Stomach smooth muscle (tissue), 2 donors: ENCODE measurements around the gene MDFIC.

Experiments used
- H3K27ac ChIP-seq: one replicate; pipeline ENCODE4 v1.7.0; 2013; ENCODE audit warnings: mild to moderate bottlenecking, low read length, inconsistent platforms
- H3K27me3 ChIP-seq, 2 donors: one replicate each; pipeline ENCODE4 v1.7.0; 2013; ENCODE audit warnings: low read length in 2 of 2; ENCODE audit not compliant: insufficient read depth in 2 of 2, control insufficient read depth in 1 of 2
- H3K36me3 ChIP-seq, 2 donors: one replicate each; pipeline ENCODE4 v1.7.0; 2013; ENCODE audit warnings: low read length in 2 of 2; ENCODE audit not compliant: control insufficient read depth in 2 of 2, insufficient read depth in 2 of 2
- H3K4me1 ChIP-seq: one replicate; pipeline ENCODE4 v1.7.0; 2013; ENCODE audit warnings: low read length; ENCODE audit not compliant: control insufficient read depth, insufficient read depth
- H3K4me3 ChIP-seq, 2 donors: one replicate each; pipeline ENCODE4 v1.7.0; 2013; ENCODE audit warnings: low read length in 2 of 2
- H3K9ac ChIP-seq, 2 donors: one replicate each; pipeline ENCODE4 v1.7.0; 2013; ENCODE audit warnings: low read length in 2 of 2, mild to moderate bottlenecking in 1 of 2
- H3K9me3 ChIP-seq, 2 donors: one replicate each; pipeline ENCODE4 v1.7.0; 2013; ENCODE audit warnings: low read length in 2 of 2; ENCODE audit not compliant: control insufficient read depth in 2 of 2
- donor health status: healthy.
- donor health status: Pancreatic carcinoma.

Gene MDFIC

GRCh38 chr7:114925434-114925833, 3.5 kb downstream of the MDFIC start:
- Histone ChIP-seq H3K9me3 (no peaks in the 10 kb centered on the region), H3K27ac (no peak overlapping the region), H3K27me3 (no peaks in the 10 kb centered on the region), H3K4me1 (peaks cover 10% of the 10 kb centered on the region), H3K4me3 (peak overlapping the region in 1 of 2 donors; percentile 34), H3K36me3 (no peaks in the 10 kb centered on the region), H3K9ac (peak overlapping the region in 1 of 2 donors; percentile 7)

GRCh38 chr7:114928060-114928459, 6.2 kb downstream of the MDFIC start:
- H3K9me3 ChIP-seq = no peaks in the 10 kb centered on the region
- H3K27ac ChIP-seq = no peak overlapping the region
- H3K4me1 ChIP-seq = peaks cover 10% of the 10 kb centered on the region
- H3K36me3 ChIP-seq = no peaks in the 10 kb centered on the region
- H3K4me3 ChIP-seq = no peak overlapping the region
- H3K9ac ChIP-seq = no peak overlapping the region
- H3K27me3 ChIP-seq = no peaks in the 10 kb centered on the region

GRCh38 chr7:114929570-114929969, 7.7 kb downstream of the MDFIC start:
- no peak overlapping the region for H3K9ac ChIP-seq
- H3K4me3 ChIP-seq = no peak overlapping the region
- no peaks in the 10 kb centered on the region for H3K36me3 ChIP-seq
- no peaks in the 10 kb centered on the region for H3K4me1 ChIP-seq
- no peak overlapping the region for H3K27ac ChIP-seq
- H3K9me3 ChIP-seq = no peaks in the 10 kb centered on the region
- no peaks in the 10 kb centered on the region for H3K27me3 ChIP-seq

GRCh38 chr7:114930107-114930661, 8.3 kb downstream of the MDFIC start:
- Histone ChIP-seq H3K36me3 (no peaks in the 10 kb centered on the region), H3K4me3 (no peak overlapping the region), H3K4me1 (no peaks in the 10 kb centered on the region), H3K9ac (no peak overlapping the region), H3K27ac (no peak overlapping the region), H3K9me3 (no peaks in the 10 kb centered on the region), H3K27me3 (no peaks in the 10 kb centered on the region)

- H3K4me3 ChIP-seq = no peak overlapping the region
- H3K4me1 ChIP-seq = no peaks in the 10 kb centered on the region
- no peak overlapping the region for H3K9ac ChIP-seq
- no peak overlapping the region for H3K27ac ChIP-seq
- no peaks in the 10 kb centered on the region for H3K9me3 ChIP-seq
- no peaks in the 10 kb centered on the region for H3K36me3 ChIP-seq
- no peaks in the 10 kb centered on the region for H3K27me3 ChIP-seq
These were observed 9.1 kb downstream of the MDFIC start for GRCh38 chr7:114930829-114931655.

- no peak overlapping the region for H3K9ac ChIP-seq
These were observed 9.7 kb downstream of the MDFIC start for GRCh38 chr7:114931656-114932011.

GRCh38 chr7:114932991-114933390, 11.1 kb downstream of the MDFIC start:
- H3K27me3 ChIP-seq = no peaks in the 10 kb centered on the region
- no peak overlapping the region for H3K9ac ChIP-seq
- H3K27ac ChIP-seq = no peak overlapping the region
- H3K9me3 ChIP-seq = no peaks in the 10 kb centered on the region
- H3K4me3 ChIP-seq = no peak overlapping the region
- H3K36me3 ChIP-seq = no peaks in the 10 kb centered on the region
- no peaks in the 10 kb centered on the region for H3K4me1 ChIP-seq

More at GRCh38 chr7:114931656-114932011, 9.7 kb downstream of the MDFIC start:
- no peaks in the 10 kb centered on the region for H3K36me3 ChIP-seq
- no peak overlapping the region for H3K4me3 ChIP-seq
- no peaks in the 10 kb centered on the region for H3K9me3 ChIP-seq
- H3K27ac ChIP-seq = no peak overlapping the region
- no peaks in the 10 kb centered on the region for H3K27me3 ChIP-seq
- H3K4me1 ChIP-seq = no peaks in the 10 kb centered on the region

- Histone ChIP-seq H3K4me1 (no peaks in the 10 kb centered on the region), H3K27me3 (no peaks in the 10 kb centered on the region), H3K36me3 (no peaks in the 10 kb centered on the region), H3K9me3 (no peaks in the 10 kb centered on the region), H3K4me3 (no peak overlapping the region), H3K9ac (no peak overlapping the region), H3K27ac (no peak overlapping the region)
These were observed 11.8 kb downstream of the MDFIC start for GRCh38 chr7:114933658-114934057.

- Histone ChIP-seq H3K36me3 (no peaks in the 10 kb centered on the region), H3K4me1 (no peaks in the 10 kb centered on the region), H3K27ac (no peak overlapping the region)
These were observed 12.2 kb downstream of the MDFIC start for GRCh38 chr7:114934086-114934485.

GRCh38 chr7:114934713-114935112, 12.8 kb downstream of the MDFIC start:
- H3K27me3 ChIP-seq = no peaks in the 10 kb centered on the region
- no peak overlapping the region for H3K27ac ChIP-seq
- H3K4me1 ChIP-seq = no peaks in the 10 kb centered on the region
- H3K4me3 ChIP-seq = no peak overlapping the region
- H3K9me3 ChIP-seq = no peaks in the 10 kb centered on the region
- H3K36me3 ChIP-seq = no peaks in the 10 kb centered on the region
- H3K9ac ChIP-seq = no peak overlapping the region

More at GRCh38 chr7:114934086-114934485, 12.2 kb downstream of the MDFIC start:
- H3K9me3 ChIP-seq = no peaks in the 10 kb centered on the region
- no peak overlapping the region for H3K9ac ChIP-seq
- no peaks in the 10 kb centered on the region for H3K27me3 ChIP-seq
- no peak overlapping the region for H3K4me3 ChIP-seq

- no peaks in the 10 kb centered on the region for H3K4me1 ChIP-seq
- no peak overlapping the region for H3K9ac ChIP-seq
- no peaks in the 10 kb centered on the region for H3K36me3 ChIP-seq
- no peak overlapping the region for H3K27ac ChIP-seq
- no peak overlapping the region for H3K4me3 ChIP-seq
- H3K9me3 ChIP-seq = no peaks in the 10 kb centered on the region
- H3K27me3 ChIP-seq = no peaks in the 10 kb centered on the region
These were observed 14.6 kb downstream of the MDFIC start for GRCh38 chr7:114936471-114936870.
